ENCODE data around the gene ZNF775. TPM values are rescaled to one million over a fixed set of nuclear protein-coding genes. Genes with fewer than 3 reads are reported as not detected.
A peak's percentile ranks its signal among the peaks of the same experiment; 100 is the strongest.

ZNF775 gene
- polyA plus RNA-seq, 4 donors = 1.1 to 6.5 (median 2.5) TPM

DNA sequence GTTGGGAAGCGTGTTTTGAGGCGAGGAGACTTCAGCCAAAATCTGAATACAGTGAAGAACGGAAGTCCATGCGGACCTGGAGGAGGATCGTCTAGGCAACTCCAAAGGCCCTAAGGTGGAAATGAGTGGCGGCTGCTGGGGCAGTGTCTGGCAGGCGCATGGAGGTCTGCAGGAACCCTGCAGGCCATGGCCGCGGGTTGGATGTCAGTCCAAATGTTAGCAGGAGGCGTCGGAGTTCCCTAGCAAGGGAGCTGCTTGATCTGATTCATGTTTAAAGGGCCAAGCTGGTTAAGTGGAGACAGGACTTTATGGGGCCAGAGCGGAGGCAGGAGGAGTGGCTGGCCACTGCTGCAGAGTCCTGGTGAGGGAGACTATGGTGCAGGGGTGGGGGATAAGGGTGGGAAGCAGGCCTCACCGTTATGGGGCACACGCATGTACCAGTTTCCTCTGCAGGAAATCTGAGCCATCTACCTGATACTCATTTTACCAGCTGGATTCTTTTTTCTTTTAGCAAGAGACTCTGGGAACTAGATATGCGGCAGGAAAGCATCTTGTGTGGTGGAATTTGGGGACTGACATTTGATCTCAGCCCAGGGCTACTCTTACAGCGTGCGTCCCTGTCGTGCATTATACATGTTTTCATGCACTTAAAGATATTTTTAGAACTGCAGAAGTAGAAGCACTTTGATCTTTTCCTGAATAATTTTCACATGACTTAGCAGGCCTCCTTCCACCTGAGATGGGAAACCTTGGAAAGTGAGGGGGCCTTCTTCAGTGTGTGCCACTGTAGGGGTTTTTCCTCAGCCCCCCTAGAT is 17.1 kb upstream of the ZNF775 start:
- Histone ChIP-seq H3K36me3 (ENCODE audit: control insufficient read depth in 3 of 3, insufficient read depth in 2 of 3, low read depth in 1 of 3, low read length in 3 of 3) (no peaks in the 10 kb centered on the region), H3K27ac (ENCODE audit: low read depth in 1 of 3, low read length in 2 of 3) (no peak overlapping the region), H3K27me3 (ENCODE audit: control insufficient read depth in 3 of 3, insufficient read depth in 3 of 3, low read length in 3 of 3) (no peaks in the 10 kb centered on the region), H3K9me3 (ENCODE audit: control insufficient read depth in 2 of 2, insufficient read depth in 1 of 2, low read depth in 1 of 2, low read length in 1 of 2) (no peaks in the 10 kb centered on the region), H3K4me1 (ENCODE audit: control insufficient read depth in 3 of 3, insufficient read depth in 2 of 3, low read depth in 1 of 3, low read length in 2 of 3) (peaks cover 1 to 14% (median 2%) of the 10 kb centered on the region in 3 donors), H3K4me3 (ENCODE audit: low read depth in 1 of 3, low read length in 3 of 3) (no peak overlapping the region)
- DNase-seq (no peak), FAIRE-seq (no peak)
- 84 to 92% (median 90%) methylated on average over 18 of the region's 18 CpGs for WGBS, 3 donors

DNA sequence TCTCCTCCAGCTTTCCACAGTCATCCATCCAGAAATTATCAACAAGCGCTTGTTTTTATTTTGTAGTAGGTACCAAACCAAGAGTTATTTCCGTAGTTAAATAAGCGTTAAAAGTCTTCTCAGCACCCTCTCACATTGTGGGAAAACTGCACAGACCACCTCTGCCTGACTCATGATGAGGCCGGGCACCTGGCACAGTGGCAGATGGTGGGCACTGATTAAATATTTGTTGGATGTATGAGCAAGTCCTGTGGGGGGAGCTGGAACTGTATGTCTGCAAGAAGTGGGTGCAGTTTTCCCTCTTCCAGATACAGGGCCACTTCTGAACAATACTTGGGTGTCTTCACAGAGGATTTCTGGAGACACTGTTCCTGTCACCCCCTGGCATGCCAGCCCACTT is 15.8 kb upstream of the ZNF775 start:
- H3K27me3 ChIP-seq (ENCODE audit: control insufficient read depth in 3 of 3, insufficient read depth in 3 of 3, low read length in 3 of 3) = no peaks in the 10 kb centered on the region
- FAIRE-seq = no peak
- no peaks in the 10 kb centered on the region for H3K36me3 ChIP-seq (ENCODE audit: control insufficient read depth in 3 of 3, insufficient read depth in 2 of 3, low read depth in 1 of 3, low read length in 3 of 3)
- WGBS, 3 donors = 86 to 87% (median 87%) methylated on average over 4 of the region's 4 CpGs
- no peak for DNase-seq
- no peaks in the 10 kb centered on the region for H3K9me3 ChIP-seq (ENCODE audit: control insufficient read depth in 2 of 2, insufficient read depth in 1 of 2, low read depth in 1 of 2, low read length in 1 of 2)
- H3K4me1 ChIP-seq (ENCODE audit: control insufficient read depth in 3 of 3, insufficient read depth in 2 of 3, low read depth in 1 of 3, low read length in 2 of 3) = peaks cover 0 to 20% (median 0%) of the 10 kb centered on the region in 3 donors
- no peak overlapping the region for H3K4me3 ChIP-seq (ENCODE audit: low read depth in 1 of 3, low read length in 3 of 3)
- H3K27ac ChIP-seq (ENCODE audit: low read depth in 1 of 3, low read length in 2 of 3) = no peak overlapping the region

GRCh38 chr7:150363872-150364271 is 15.3 kb upstream of the ZNF775 start:
- Histone ChIP-seq H3K36me3 (ENCODE audit: control insufficient read depth in 3 of 3, insufficient read depth in 2 of 3, low read depth in 1 of 3, low read length in 3 of 3) (no peaks in the 10 kb centered on the region), H3K27me3 (ENCODE audit: control insufficient read depth in 3 of 3, insufficient read depth in 3 of 3, low read length in 3 of 3) (no peaks in the 10 kb centered on the region), H3K4me3 (ENCODE audit: low read depth in 1 of 3, low read length in 3 of 3) (no peak overlapping the region), H3K4me1 (ENCODE audit: control insufficient read depth in 3 of 3, insufficient read depth in 2 of 3, low read depth in 1 of 3, low read length in 2 of 3) (peaks cover 0 to 20% (median 0%) of the 10 kb centered on the region in 3 donors), H3K9me3 (ENCODE audit: control insufficient read depth in 2 of 2, insufficient read depth in 1 of 2, low read depth in 1 of 2, low read length in 1 of 2) (no peaks in the 10 kb centered on the region), H3K27ac (ENCODE audit: low read depth in 1 of 3, low read length in 2 of 3) (no peak overlapping the region)
- WGBS, 3 donors = 74 to 87% (median 82%) methylated on average over 5 of the region's 5 CpGs
- DNase-seq (no peak), FAIRE-seq (no peak)

- peaks cover 0 to 9% (median 0%) of the 10 kb centered on the region in 3 donors for H3K36me3 ChIP-seq (ENCODE audit: control insufficient read depth in 3 of 3, insufficient read depth in 2 of 3, low read depth in 1 of 3, low read length in 3 of 3)
- FAIRE-seq (no peak), DNase-seq (no peak)
- H3K27ac ChIP-seq (ENCODE audit: low read depth in 1 of 3, low read length in 2 of 3) = no peak overlapping the region
- H3K9me3 ChIP-seq (ENCODE audit: control insufficient read depth in 2 of 2, insufficient read depth in 1 of 2, low read depth in 1 of 2, low read length in 1 of 2) = no peaks in the 10 kb centered on the region
- 89 to 95% (median 91%) methylated on average over 10 of the region's 10 CpGs for WGBS, 3 donors
- H3K27me3 ChIP-seq (ENCODE audit: control insufficient read depth in 3 of 3, insufficient read depth in 3 of 3, low read length in 3 of 3) = no peaks in the 10 kb centered on the region
- peaks cover 0 to 23% (median under 1%) of the 10 kb centered on the region in 3 donors for H3K4me1 ChIP-seq (ENCODE audit: control insufficient read depth in 3 of 3, insufficient read depth in 2 of 3, low read depth in 1 of 3, low read length in 2 of 3)
- no peak overlapping the region for H3K4me3 ChIP-seq (ENCODE audit: low read depth in 1 of 3, low read length in 3 of 3)
Observed at GRCh38 chr7:150365194-150365593, 13.9 kb upstream of the ZNF775 start.

- Histone ChIP-seq H3K9me3 (ENCODE audit: control insufficient read depth in 2 of 2, insufficient read depth in 1 of 2, low read depth in 1 of 2, low read length in 1 of 2) (no peaks in the 10 kb centered on the region), H3K4me1 (ENCODE audit: control insufficient read depth in 3 of 3, insufficient read depth in 2 of 3, low read depth in 1 of 3, low read length in 2 of 3) (peaks cover 0 to 30% (median 6%) of the 10 kb centered on the region in 3 donors), H3K27me3 (ENCODE audit: control insufficient read depth in 3 of 3, insufficient read depth in 3 of 3, low read length in 3 of 3) (no peaks in the 10 kb centered on the region), H3K36me3 (ENCODE audit: control insufficient read depth in 3 of 3, insufficient read depth in 2 of 3, low read depth in 1 of 3, low read length in 3 of 3) (peaks cover 0 to 14% (median 2%) of the 10 kb centered on the region in 3 donors), H3K4me3 (ENCODE audit: low read depth in 1 of 3, low read length in 3 of 3) (no peak overlapping the region), H3K27ac (ENCODE audit: low read depth in 1 of 3, low read length in 2 of 3) (peak overlapping the region in 2 of 3 donors; percentile 4 to 52)
- DNase-seq (no peak), FAIRE-seq (no peak)
- WGBS, 3 donors = 78 to 83% (median 83%) methylated on average over 5 of the region's 5 CpGs
Observed at GRCh38 chr7:150365673-150366398, 13.3 kb upstream of the ZNF775 start.

- peaks cover 0 to 32% (median 14%) of the 10 kb centered on the region in 3 donors for H3K36me3 ChIP-seq (ENCODE audit: control insufficient read depth in 3 of 3, insufficient read depth in 2 of 3, low read depth in 1 of 3, low read length in 3 of 3)
- no peak for FAIRE-seq
- peaks cover 0 to 35% (median 6%) of the 10 kb centered on the region in 3 donors for H3K4me1 ChIP-seq (ENCODE audit: control insufficient read depth in 3 of 3, insufficient read depth in 2 of 3, low read depth in 1 of 3, low read length in 2 of 3)
- H3K27ac ChIP-seq (ENCODE audit: low read depth in 1 of 3, low read length in 2 of 3) = peak overlapping the region; percentile 88 to 98 (median 97)
- 17 to 38% (median 32%) methylated on average over 8 of the region's 8 CpGs for WGBS, 3 donors
- no peaks in the 10 kb centered on the region for H3K9me3 ChIP-seq (ENCODE audit: control insufficient read depth in 2 of 2, insufficient read depth in 1 of 2, low read depth in 1 of 2, low read length in 1 of 2)
- no peaks in the 10 kb centered on the region for H3K27me3 ChIP-seq (ENCODE audit: control insufficient read depth in 3 of 3, insufficient read depth in 3 of 3, low read length in 3 of 3)
- peak overlapping the region in 2 of 3 donors; percentile 86 to 89 for H3K4me3 ChIP-seq (ENCODE audit: low read depth in 1 of 3, low read length in 3 of 3)
- no peak for DNase-seq
Observed at GRCh38 chr7:150367677-150368095, 11.4 kb upstream of the ZNF775 start.

- H3K4me1 ChIP-seq (ENCODE audit: control insufficient read depth in 3 of 3, insufficient read depth in 2 of 3, low read depth in 1 of 3, low read length in 2 of 3) = peaks cover 0 to 41% (median 9%) of the 10 kb centered on the region in 3 donors
- H3K27ac ChIP-seq (ENCODE audit: low read depth in 1 of 3, low read length in 2 of 3) = peak within 1 kb of the TSS; percentile 88 to 98 (median 97)
- 1% methylated on average over 63 to 85 of the region's 85 CpGs for WGBS, 3 donors
- DNase-seq (peak; percentile 89 to 96), FAIRE-seq (no peak)
- H3K4me3 ChIP-seq (ENCODE audit: low read depth in 1 of 3, low read length in 3 of 3) = peak within 1 kb of the TSS; percentile 76 to 89 (median 86)
- no peaks in the 10 kb centered on the region for H3K9me3 ChIP-seq (ENCODE audit: control insufficient read depth in 2 of 2, insufficient read depth in 1 of 2, low read depth in 1 of 2, low read length in 1 of 2)
- H3K36me3 ChIP-seq (ENCODE audit: control insufficient read depth in 3 of 3, insufficient read depth in 2 of 3, low read depth in 1 of 3, low read length in 3 of 3) = peaks cover 0 to 38% (median 16%) of the 10 kb centered on the region in 3 donors
- H3K27me3 ChIP-seq (ENCODE audit: control insufficient read depth in 3 of 3, insufficient read depth in 3 of 3, low read length in 3 of 3) = no peaks in the 10 kb centered on the region
Observed at GRCh38 chr7:150368096-150368883, 10.8 kb upstream of the ZNF775 start, which contains the start of gene REPIN1. Gene REPIN1, plus strand, starts transcription at chr7:150368822. Its CDS starts 890 bp downstream, at chr7:150369712.
